HCT116 (cell line): Measurements from ENCODE around the gene CDC42BPA.

Experiments
- ATF3 ChIP-seq: IDR thresholded peaks from 2 replicates; pipeline ENCODE4 v1.6.1; 2012
- CTCF ChIP-seq, 3 experiments: fragments of 200-600 bp in 1 of 3; sonication (generic) in 1 of 3; IDR thresholded peaks in 2 of 3; conservative IDR thresholded peaks in 1 of 3; 2 replicates each; pipeline ENCODE4 v1.5.1; 2012 to 2017; ENCODE audit warnings: low read depth in 2 of 3, low read length in 2 of 3, antibody characterized with exemption in 1 of 3, borderline replicate concordance in 1 of 3, control low read depth in 1 of 3, mild to moderate bottlenecking in 1 of 3, mixed read lengths in 1 of 3, mixed run types in 1 of 3, moderate library complexity in 1 of 3; ENCODE audit not compliant: insufficient read depth in 1 of 3
- EZH2 ChIP-seq: fragments of 200-600 bp; sonication (generic); IDR thresholded peaks from 2 replicates; pipeline ENCODE4 v1.6.1; 2017; ENCODE audit warnings: antibody characterized with exemption, mixed run types
- MAX ChIP-seq: IDR thresholded peaks from 2 replicates; pipeline ENCODE4 v1.6.1; 2012
- POLR2A ChIP-seq: IDR thresholded peaks from 2 replicates; pipeline ENCODE4 v1.7.0; 2011; ENCODE audit warnings: borderline replicate concordance; ENCODE audit not compliant: insufficient read depth, insufficient read length; ENCODE audit errors: extremely low read depth
- POLR2AphosphoS5 ChIP-seq: IDR thresholded peaks from 2 replicates; pipeline ENCODE4 v1.6.1; 2011; ENCODE audit warnings: mild to moderate bottlenecking, low read depth, low read length, moderate library complexity
- RAD21 ChIP-seq: IDR thresholded peaks from 2 replicates; pipeline ENCODE4 v1.6.1; 2012; ENCODE audit warnings: low read depth, mild to moderate bottlenecking
- REST ChIP-seq: IDR thresholded peaks from 2 replicates; pipeline ENCODE4 v1.6.1; 2012; ENCODE audit warnings: low read depth
- TCF7L2 ChIP-seq: IDR thresholded peaks from 2 replicates; pipeline ENCODE4 v1.7.0; 2011; ENCODE audit warnings: borderline replicate concordance, inconsistent platforms; ENCODE audit not compliant: insufficient read depth, insufficient read length; ENCODE audit errors: extremely low read depth
- ZFX ChIP-seq: fragments of 450-650 bp; IDR thresholded peaks from 2 replicates; pipeline ENCODE4 v1.6.1; 2017
- ZNF274 ChIP-seq: fragments of 200-500 bp; sonication (Bioruptor generic); IDR thresholded peaks from 2 replicates; pipeline ENCODE4 v1.6.1; 2014; ENCODE audit warnings: mild to moderate bottlenecking, low read depth, low read length, inconsistent platforms

- TF ChIP-seq TCF7L2 (no peak), POLR2AphosphoS5 (no peak), MAX (no peak), ZFX (no peak), CTCF (IDR thresholded peaks at IDR 0.05 in 2 of 3, conservative IDR thresholded peaks at IDR 0.05 in 1 of 3; ENCODE audit: borderline replicate concordance in 1 of 3, insufficient read depth in 1 of 3, low read depth in 2 of 3, low read length in 2 of 3) (no peak), ATF3 (no peak), ZNF274 (no peak), POLR2A (no peak), EZH2 (no peak), REST (no peak), RAD21 (no peak)
These were observed 346.5 kb downstream of the CDC42BPA start for GRCh38 chr1:226971765-226972164.
